IMR-90 (cell line): ENCODE data around the gene C12orf56. TPM values are rescaled to one million over a fixed set of nuclear protein-coding genes. Genes with fewer than 3 reads are reported as not detected.

Experiments
- ATAC-seq: fragments of 200-7000 bp; cut with Tn5 transposase; 2 replicates; pipeline ENCODE4 v1.9.1; 2020; ENCODE audit warnings: low read depth, mild to moderate bottlenecking, moderate library complexity
- BruUV-seq: library from RNA; stranded (reverse); fragments of 400-500 nt; replicated peaks from 2 replicates; lab custom pipeline; 2021; lab: Mats Ljungman, UMichigan
- CTCF ChIA-PET: fragments of 300-600 bp; formaldehyde crosslinking; extraction: SDS; loops from one replicate; lab custom pipeline; 2021; ENCODE audit warnings: antibody characterized with exemption; lab: Yijun Ruan, JAX
- POLR2A ChIA-PET: fragments of 300-600 bp; sonication (Branson Sonifier 250); formaldehyde crosslinking; loops from one replicate; lab custom pipeline; 2022; ENCODE audit warnings: antibody characterized with exemption; ENCODE audit not compliant: unreplicated experiment; lab: Charles Lee
- DNase-seq: peaks from one replicate; pipeline ENCODE4 v3.0.0; 2013
- H2AFZ ChIP-seq: replicated peaks from 2 replicates; pipeline ENCODE3; 2013; ENCODE audit warnings: low read length, mild to moderate bottlenecking; ENCODE audit not compliant: poor library complexity
- H2AK5ac ChIP-seq: 2 replicates; pipeline ENCODE4 v1.6.1; 2013; ENCODE audit warnings: low read depth, low read length, inconsistent platforms
- H2AK9ac ChIP-seq: replicated peaks from 2 replicates; pipeline ENCODE3; 2013; ENCODE audit warnings: mild to moderate bottlenecking, low read depth, low read length, moderate library complexity; ENCODE audit not compliant: poor library complexity
- H2BK120ac ChIP-seq: 2 replicates; pipeline ENCODE4 v1.6.1; 2013; ENCODE audit warnings: low read depth, low read length, inconsistent platforms
- H2BK15ac ChIP-seq: 3 replicates; pipeline ENCODE4 v1.6.1; 2013; ENCODE audit warnings: low read depth, low read length, inconsistent platforms
- H2BK20ac ChIP-seq: 2 replicates; pipeline ENCODE4 v1.6.1; 2013; ENCODE audit warnings: low read depth, mild to moderate bottlenecking, inconsistent platforms, low read length, moderate library complexity
- H2BK5ac ChIP-seq: 2 replicates; pipeline ENCODE4 v1.6.1; 2013; ENCODE audit warnings: mild to moderate bottlenecking, low read depth, low read length, inconsistent platforms; ENCODE audit not compliant: poor library complexity, severe bottlenecking
- H3K14ac ChIP-seq: replicated peaks from 2 replicates; pipeline ENCODE4 v1.6.1; 2013; ENCODE audit warnings: low read depth, low read length, inconsistent platforms
- H3K18ac ChIP-seq: 2 replicates; pipeline ENCODE4 v1.6.1; 2013; ENCODE audit warnings: low read depth, low read length, control low read depth
- H3K23ac ChIP-seq: 2 replicates; pipeline ENCODE4 v1.6.1; 2013; ENCODE audit warnings: low read depth, low read length, inconsistent platforms
- H3K27ac ChIP-seq: 2 replicates; pipeline ENCODE4 v1.5.1; 2013; ENCODE audit warnings: mild to moderate bottlenecking, control low read depth, low read length; ENCODE audit not compliant: insufficient read depth
- H3K27me3 ChIP-seq: 2 replicates; pipeline ENCODE4 v1.6.1; 2013; ENCODE audit warnings: low read length; ENCODE audit not compliant: control insufficient read depth, insufficient read depth
- H3K36me3 ChIP-seq: 2 replicates; pipeline ENCODE4 v1.6.1; 2013; ENCODE audit warnings: low read length, mixed read lengths; ENCODE audit not compliant: control insufficient read depth, insufficient read depth
- H3K4ac ChIP-seq: 2 replicates; pipeline ENCODE4 v1.6.1; 2013; ENCODE audit warnings: low read depth, low read length, inconsistent platforms
- H3K4me1 ChIP-seq: 2 replicates; pipeline ENCODE4 v1.6.1; 2013; ENCODE audit warnings: low read length, mixed read lengths; ENCODE audit not compliant: control insufficient read depth, insufficient read depth
- H3K4me2 ChIP-seq: 2 replicates; pipeline ENCODE4 v1.6.1; 2013; ENCODE audit warnings: low read depth, mild to moderate bottlenecking, control low read depth, low read length, moderate library complexity
- H3K4me3 ChIP-seq: 2 replicates; pipeline ENCODE4 v1.5.1; 2013; ENCODE audit warnings: low read depth, mild to moderate bottlenecking, control low read depth, low read length, moderate library complexity; ENCODE audit not compliant: insufficient read depth
- H3K56ac ChIP-seq: 2 replicates; pipeline ENCODE4 v1.6.1; 2013; ENCODE audit warnings: low read length, inconsistent platforms; ENCODE audit not compliant: insufficient read depth; ENCODE audit errors: extremely low read depth
- H3K79me1 ChIP-seq, 2 experiments: 2 replicates each; pipeline ENCODE4 v1.6.1; 2013; ENCODE audit warnings: low read length in 2 of 2, inconsistent platforms in 1 of 2, low read depth in 1 of 2
- H3K9ac ChIP-seq: 2 replicates; pipeline ENCODE4 v1.6.1; 2013; ENCODE audit warnings: low read depth, low read length, control low read depth
- H3K9me1 ChIP-seq: 2 replicates; pipeline ENCODE4 v1.6.1; 2013; ENCODE audit warnings: low read length, inconsistent platforms; ENCODE audit not compliant: insufficient read depth
- H3K9me3 ChIP-seq: 2 replicates; pipeline ENCODE4 v1.6.1; 2013; ENCODE audit warnings: low read length; ENCODE audit not compliant: control insufficient read depth, insufficient read depth
- H4K20me1 ChIP-seq: 2 replicates; pipeline ENCODE4 v1.6.1; 2013; ENCODE audit warnings: low read length, inconsistent platforms; ENCODE audit not compliant: insufficient read depth
- H4K5ac ChIP-seq: 2 replicates; pipeline ENCODE4 v1.6.1; 2013; ENCODE audit warnings: mild to moderate bottlenecking, low read depth, low read length, control low read depth
- H4K8ac ChIP-seq, 2 experiments: 2 replicates each; pipeline ENCODE4 v1.6.1; 2013; ENCODE audit warnings: low read depth in 2 of 2, low read length in 2 of 2, control low read depth in 1 of 2, inconsistent platforms in 1 of 2
- H4K91ac ChIP-seq: 2 replicates; pipeline ENCODE4 v1.6.1; 2013; ENCODE audit warnings: low read depth, low read length, inconsistent platforms; ENCODE audit not compliant: insufficient read depth
- BHLHE40 ChIP-seq: fragments of 150-350 bp; IDR thresholded peaks from 2 replicates; pipeline ENCODE4 v1.6.1; 2016; ENCODE audit warnings: mild to moderate bottlenecking, low read depth, low read length
- CEBPB ChIP-seq: IDR thresholded peaks from 2 replicates; pipeline ENCODE4 v1.6.1; 2012; ENCODE audit warnings: low read depth, low read length, improper control_type of control experiment
- CHD1 ChIP-seq: IDR thresholded peaks from 2 replicates; pipeline ENCODE4 v1.6.1; 2012; ENCODE audit warnings: low read depth, low read length, improper control_type of control experiment
- FOS ChIP-seq: fragments of 150-350 bp; IDR thresholded peaks from 2 replicates; pipeline ENCODE4 v1.6.1; 2016; ENCODE audit warnings: low read depth, low read length
- MAFK ChIP-seq: IDR thresholded peaks from 2 replicates; pipeline ENCODE4 v1.6.1; 2012; ENCODE audit warnings: low read depth, low read length, improper control_type of control experiment
- MAZ ChIP-seq: IDR thresholded peaks from 2 replicates; pipeline ENCODE4 v1.6.1; 2012; ENCODE audit warnings: low read depth, mild to moderate bottlenecking, low read length, improper control_type of control experiment, moderate library complexity, borderline replicate concordance
- MXI1 ChIP-seq: IDR thresholded peaks from 2 replicates; pipeline ENCODE4 v1.6.1; 2012; ENCODE audit warnings: low read depth, mild to moderate bottlenecking, low read length, moderate library complexity, borderline replicate concordance
- NFE2L2 ChIP-seq: fragments of 150-350 bp; IDR thresholded peaks from 2 replicates; pipeline ENCODE4 v1.6.1; 2016; ENCODE audit warnings: low read depth, mild to moderate bottlenecking, low read length
- POLR2A ChIP-seq: IDR thresholded peaks from 2 replicates; pipeline ENCODE4 v1.6.1; 2012; ENCODE audit warnings: mild to moderate bottlenecking, low read depth, low read length
- RAD21 ChIP-seq: IDR thresholded peaks from 2 replicates; pipeline ENCODE4 v1.6.1; 2012; ENCODE audit warnings: low read length, improper control_type of control experiment
- RCOR1 ChIP-seq: IDR thresholded peaks from 2 replicates; pipeline ENCODE4 v1.6.1; 2012; ENCODE audit warnings: mild to moderate bottlenecking, low read length, improper control_type of control experiment; ENCODE audit not compliant: insufficient replicate concordance
- RFX5 ChIP-seq: IDR thresholded peaks from 2 replicates; pipeline ENCODE4 v1.8.0; 2012; ENCODE audit warnings: low read depth, mild to moderate bottlenecking, low read length, moderate library complexity
- SMC3 ChIP-seq: fragments of 150-350 bp; IDR thresholded peaks from 2 replicates; pipeline ENCODE4 v1.6.1; 2016; ENCODE audit warnings: low read depth, mild to moderate bottlenecking, antibody characterized with exemption, low read length, moderate library complexity
- WGBS, 2 experiments: methylation state at CpG; one replicate each; pipeline versions ENCODE4 v1.1.5 to v1.1.7; 2013; ENCODE audit warnings: missing lambda C conversion rate in 2 of 2; ENCODE audit not compliant: insufficient read length in 1 of 2; ENCODE audit errors: extremely low coverage in 2 of 2; 5-methylcytosine and 5-hydroxymethylcytosine counted together
- dilution Hi-C: fragments of 300-500 bp; cut with HindIII; formaldehyde crosslinking; loops from one replicate; pipeline ENCODE4 v1.14.3; 2018; ENCODE audit warnings: low sequenced_read_pairs; ENCODE audit not compliant: unreplicated experiment
- in situ Hi-C: fragments of 300-500 bp; cut with MboI; formaldehyde crosslinking; loops from 3 replicates; pipeline ENCODE4 v1.14.3; 2019; ENCODE audit warnings: low sequenced_read_pairs, inconsistent platforms, mixed read lengths
- intact Hi-C: fragments of 100-400 bp; cut with micrococcal nuclease; formaldehyde crosslinking; loops from 2 replicates; pipeline ENCODE4 v1.10.0; 2022
- polyA plus RNA-seq, 3 experiments: library from polyadenylated mRNA; depleted of rRNA; stranded (reverse); fragments of >200 nt; gene quantifications; 2 replicates each; pipeline ENCODE4 v1.2.3, GENCODE V29; 2012; ENCODE audit warnings: low replicate concordance in 1 of 3
- total RNA-seq: library from RNA; depleted of rRNA; stranded (reverse); fragments of >200 nt; gene quantifications from 2 replicates; pipeline ENCODE4 v1.2.3, GENCODE V29; 2012
- TF ChIP-seq, protein P1 (sequence below): conservative IDR thresholded peaks from 2 replicates; pipeline ENCODE4 v1.5.1; 2012; ENCODE audit warnings: mild to moderate bottlenecking, low read depth, low read length, improper control_type of control experiment
- TF ChIP-seq, protein P2 (sequence below): fragments of 150-350 bp; IDR thresholded peaks from 2 replicates; pipeline ENCODE4 v1.6.1; 2016; ENCODE audit warnings: low read depth, mild to moderate bottlenecking, low read length, moderate library complexity, borderline replicate concordance
- TF ChIP-seq, protein P3 (sequence below): fragments of 150-350 bp; IDR thresholded peaks from 2 replicates; pipeline ENCODE4 v1.6.1; 2017; ENCODE audit warnings: mild to moderate bottlenecking, antibody characterized with exemption, low read length, low read depth

Gene C12orf56
- total and polyA plus RNA-seq, 2 of the 4 experiments (the other 2 are of a cell fraction), result 0.09 TPM; not detected in 1

DNA sequence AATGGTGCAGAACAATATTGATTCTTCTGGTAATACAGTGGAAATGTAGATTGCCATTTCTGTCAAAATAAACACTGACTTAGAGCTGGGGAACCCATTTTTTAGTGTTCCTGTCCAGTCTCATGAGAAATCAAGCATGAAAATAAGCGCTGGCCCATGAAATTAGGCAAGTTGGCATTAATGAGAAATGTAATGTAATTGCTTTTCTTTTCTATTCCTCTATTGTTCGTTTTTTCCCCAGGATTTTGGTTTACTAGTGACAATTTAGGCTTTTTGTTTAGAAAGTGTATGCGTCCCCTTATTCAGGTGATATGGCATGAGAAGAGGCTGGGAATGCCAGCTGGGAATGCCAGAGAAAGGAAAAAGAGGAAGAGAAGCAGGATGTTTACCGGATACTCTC lies 104.0 kb downstream of the C12orf56 start:
- H3K27ac ChIP-seq, result no peak overlapping the region
- no peak overlapping the region for H2AK9ac ChIP-seq
- H4K8ac ChIP-seq, result no peak overlapping the region
- no peaks in the 10 kb centered on the region for H3K4me1 ChIP-seq
- H3K18ac ChIP-seq, result no peak overlapping the region
- H3K4me2 ChIP-seq, result no peak overlapping the region
- ChIA-PET POLR2A (no interaction called here), CTCF (no interaction called here)
- no TSS peak for BruUV-seq
- H3K27me3 ChIP-seq, result no peaks in the 10 kb centered on the region; the same call in 1 of the 2 replicates
- in situ Hi-C loops (no loop called here), intact Hi-C loops (no loop called here), dilution Hi-C loops (no loop called here)
- TF ChIP-seq BHLHE40 (no peak), CHD1 (no peak), MXI1 (no peak), FOS (no peak), POLR2A (no peak), CEBPB (no peak), MAFK (no peak), RAD21 (no peak), RFX5 (no peak), SMC3 (no peak), NFE2L2 (no peak), MAZ (no peak), RCOR1 (no peak)
- TF ChIP-seq, protein P1, sequence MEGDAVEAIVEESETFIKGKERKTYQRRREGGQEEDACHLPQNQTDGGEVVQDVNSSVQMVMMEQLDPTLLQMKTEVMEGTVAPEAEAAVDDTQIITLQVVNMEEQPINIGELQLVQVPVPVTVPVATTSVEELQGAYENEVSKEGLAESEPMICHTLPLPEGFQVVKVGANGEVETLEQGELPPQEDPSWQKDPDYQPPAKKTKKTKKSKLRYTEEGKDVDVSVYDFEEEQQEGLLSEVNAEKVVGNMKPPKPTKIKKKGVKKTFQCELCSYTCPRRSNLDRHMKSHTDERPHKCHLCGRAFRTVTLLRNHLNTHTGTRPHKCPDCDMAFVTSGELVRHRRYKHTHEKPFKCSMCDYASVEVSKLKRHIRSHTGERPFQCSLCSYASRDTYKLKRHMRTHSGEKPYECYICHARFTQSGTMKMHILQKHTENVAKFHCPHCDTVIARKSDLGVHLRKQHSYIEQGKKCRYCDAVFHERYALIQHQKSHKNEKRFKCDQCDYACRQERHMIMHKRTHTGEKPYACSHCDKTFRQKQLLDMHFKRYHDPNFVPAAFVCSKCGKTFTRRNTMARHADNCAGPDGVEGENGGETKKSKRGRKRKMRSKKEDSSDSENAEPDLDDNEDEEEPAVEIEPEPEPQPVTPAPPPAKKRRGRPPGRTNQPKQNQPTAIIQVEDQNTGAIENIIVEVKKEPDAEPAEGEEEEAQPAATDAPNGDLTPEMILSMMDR, result no peak
- TF ChIP-seq, protein P2, sequence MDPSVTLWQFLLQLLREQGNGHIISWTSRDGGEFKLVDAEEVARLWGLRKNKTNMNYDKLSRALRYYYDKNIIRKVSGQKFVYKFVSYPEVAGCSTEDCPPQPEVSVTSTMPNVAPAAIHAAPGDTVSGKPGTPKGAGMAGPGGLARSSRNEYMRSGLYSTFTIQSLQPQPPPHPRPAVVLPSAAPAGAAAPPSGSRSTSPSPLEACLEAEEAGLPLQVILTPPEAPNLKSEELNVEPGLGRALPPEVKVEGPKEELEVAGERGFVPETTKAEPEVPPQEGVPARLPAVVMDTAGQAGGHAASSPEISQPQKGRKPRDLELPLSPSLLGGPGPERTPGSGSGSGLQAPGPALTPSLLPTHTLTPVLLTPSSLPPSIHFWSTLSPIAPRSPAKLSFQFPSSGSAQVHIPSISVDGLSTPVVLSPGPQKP, result no peak
- TF ChIP-seq, protein P3, sequence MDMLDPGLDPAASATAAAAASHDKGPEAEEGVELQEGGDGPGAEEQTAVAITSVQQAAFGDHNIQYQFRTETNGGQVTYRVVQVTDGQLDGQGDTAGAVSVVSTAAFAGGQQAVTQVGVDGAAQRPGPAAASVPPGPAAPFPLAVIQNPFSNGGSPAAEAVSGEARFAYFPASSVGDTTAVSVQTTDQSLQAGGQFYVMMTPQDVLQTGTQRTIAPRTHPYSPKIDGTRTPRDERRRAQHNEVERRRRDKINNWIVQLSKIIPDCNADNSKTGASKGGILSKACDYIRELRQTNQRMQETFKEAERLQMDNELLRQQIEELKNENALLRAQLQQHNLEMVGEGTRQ, result no peak
- H3K4ac ChIP-seq, result no peak overlapping the region
- H4K20me1 ChIP-seq, result no peaks in the 10 kb centered on the region
- H3K14ac ChIP-seq, result no peak overlapping the region
- no peak overlapping the region for H2AK5ac ChIP-seq
- H4K5ac ChIP-seq, result no peak overlapping the region
- no peak overlapping the region for H2AFZ ChIP-seq
- DNase-seq, result no peak
- no peak overlapping the region for H3K56ac ChIP-seq
- H2BK120ac ChIP-seq, result no peak overlapping the region
- no peak overlapping the region for H4K91ac ChIP-seq
- no peaks in the 10 kb centered on the region for H3K9me3 ChIP-seq
- no peak overlapping the region for H2BK5ac ChIP-seq
- no peaks in the 10 kb centered on the region for H3K36me3 ChIP-seq
- H3K79me1 ChIP-seq, result no peaks in the 10 kb centered on the region
- ATAC-seq, result no peak
- no peak overlapping the region for H3K9ac ChIP-seq
- H2BK15ac ChIP-seq, result no peak overlapping the region
- no peak overlapping the region for H2BK20ac ChIP-seq
- no peaks in the 10 kb centered on the region for H3K9me1 ChIP-seq
- H3K4me3 ChIP-seq, result no peak overlapping the region
- no peak overlapping the region for H3K23ac ChIP-seq
- WGBS, 2 experiments, result no CpG with 5 or more reads among the region's 4 CpGs
